Stomach (tissue), 9 donors: ENCODE data around the gene ECSCR. TPM values are rescaled to one million over a fixed set of nuclear protein-coding genes. Genes with fewer than 3 reads are reported as not detected.
A peak's percentile ranks its signal among the peaks of the same experiment; 100 is the strongest.
"Not testable (repeated sequence)": the region's sequence is repeated elsewhere in the genome, so short reads cannot be mapped to it uniquely, and the experiment has no call there.

ENCODE experiments used
- DNase-seq, 2 donors: peaks; one replicate each; pipeline versions ENCODE4 v3.0.0 to v3.0.0-alpha.2; 2013 to 2019
- H3K27ac ChIP-seq, 5 donors: fragments of 200-600 bp in 4 of 5; sonication (generic) in 4 of 5; one replicate each; pipeline ENCODE4 v1.5.1; 2013 to 2019; ENCODE audit warnings: mild to moderate bottlenecking in 1 of 5, moderate library complexity in 1 of 5
- H3K27me3 ChIP-seq, 3 donors: fragments of 200-600 bp; sonication (generic); one replicate each; pipeline ENCODE4 v1.5.1; 2017 to 2019; ENCODE audit warnings: mixed run types in 1 of 3
- H3K36me3 ChIP-seq, 4 donors: fragments of 200-600 bp; sonication (generic); 1 replicate in 3 of 4; 2 replicates in 1 of 4; pipeline ENCODE4 v1.5.1; 2016 to 2019
- H3K4me1 ChIP-seq, 4 donors: fragments of 200-600 bp; sonication (generic); one replicate each; pipeline ENCODE4 v1.5.1; 2016 to 2019
- H3K4me3 ChIP-seq, 4 donors: fragments of 200-600 bp; sonication (generic) in 3 of 4; one replicate each; pipeline ENCODE4 v1.5.1; 2016 to 2019; ENCODE audit warnings: mild to moderate bottlenecking in 1 of 4
- H3K9me3 ChIP-seq, 4 donors: fragments of 200-600 bp; sonication (generic); one replicate each; pipeline ENCODE4 v1.5.1; 2016 to 2019
- EP300 ChIP-seq: sonication (generic); formaldehyde crosslinking; IDR thresholded peaks from one replicate; pipeline ENCODE4 v1.6.1; 2017; ENCODE audit warnings: antibody characterized with exemption
- POLR2A ChIP-seq, 4 donors: fragments of 450-650 bp; IDR thresholded peaks; one replicate each; pipeline ENCODE4 v1.6.1; 2016; ENCODE audit warnings: antibody characterized with exemption in 4 of 4, control low read depth in 2 of 4, mild to moderate bottlenecking in 1 of 4, moderate library complexity in 1 of 4
- POLR2AphosphoS5 ChIP-seq, 3 donors: sonication (generic); formaldehyde crosslinking; IDR thresholded peaks; one replicate each; pipeline ENCODE4 v1.6.1; 2016; ENCODE audit warnings: antibody characterized with exemption in 3 of 3
- WGBS, 5 donors: extraction: QIAGEN DNeasy Blood & Tissue Kit in 3 of 5; methylation state at CpG; one replicate each; pipeline versions ENCODE4 v1.1.5 to v1.1.7; 2013 to 2018; 5-methylcytosine and 5-hydroxymethylcytosine counted together
- intact Hi-C: fragments of 100-400 bp; cut with DNase I; formaldehyde crosslinking; loops from one replicate; pipeline ENCODE4 v1.15.1; 2023; ENCODE audit warnings: low total_unique reads
- polyA plus RNA-seq, 3 donors: library from polyadenylated mRNA; stranded (reverse); fragments of 200-250 nt; gene quantifications; one replicate each; pipeline ENCODE4 v1.2.3, GENCODE V29; 2013
- total RNA-seq, 5 donors: library from RNA; depleted of rRNA; stranded (reverse); fragments of >200 nt; gene quantifications; one replicate each; pipeline versions ENCODE4 v1.1.0 to v1.2.3, GENCODE V29; 2014 to 2016
- TF ChIP-seq, protein P1 (sequence below), 7 experiments: fragments of 450-650 bp in 4 of 7; fragments of 200-600 bp in 3 of 7; sonication (generic) in 3 of 7; IDR thresholded peaks; one replicate each; pipeline ENCODE4 v1.5.1; 2016 to 2019; ENCODE audit warnings: antibody characterized with exemption in 7 of 7, control low read depth in 2 of 7, mild to moderate bottlenecking in 1 of 7
- donor health status: healthy with polysubstance abuse.
- donor health status: Bipolar disorder and iron deficiency.
- donor health status: healthy.

Gene ECSCR
- total and polyA plus RNA-seq, 8 donors = 5.4 to 15.2 (median 8.6) TPM; not detected in 2

DNA sequence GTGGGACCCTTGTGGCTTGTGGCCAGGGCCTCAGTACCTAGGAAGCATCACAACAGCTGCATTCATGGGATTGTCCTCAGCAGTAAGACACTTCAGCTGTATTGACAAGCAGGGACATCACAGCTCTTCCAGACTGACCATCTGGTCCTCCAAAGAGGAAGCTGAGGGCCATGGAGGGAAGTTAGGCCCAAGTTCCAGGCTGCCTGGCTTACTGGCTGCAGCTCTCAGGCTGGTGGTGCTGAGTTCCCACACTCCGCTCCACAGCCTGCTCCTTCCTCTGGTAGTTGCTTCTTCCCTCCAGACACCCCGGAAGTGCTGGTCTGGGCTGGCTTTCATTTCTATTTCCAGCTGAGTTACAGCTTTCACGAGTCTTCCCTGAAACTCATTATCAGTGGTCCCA is 25.7 kb upstream of the ECSCR start:
- intact Hi-C loops = no loop called here
- Histone ChIP-seq H3K4me3 (no peak overlapping the region), H3K27ac (peak overlapping the region in 2 of 5 donors; percentile 22 to 71), H3K4me1 (peaks cover 0 to 20% (median 3%) of the 10 kb centered on the region in 4 donors), H3K9me3 (no peaks in the 10 kb centered on the region), H3K27me3 (no peaks in the 10 kb centered on the region), H3K36me3 (no peaks in the 10 kb centered on the region)
- TF ChIP-seq POLR2AphosphoS5 (IDR thresholded peaks at IDR 0.05) (no peak), EP300 (no peak), POLR2A (IDR thresholded peaks at IDR 0.05) (no peak)
- TF ChIP-seq, protein P1, sequence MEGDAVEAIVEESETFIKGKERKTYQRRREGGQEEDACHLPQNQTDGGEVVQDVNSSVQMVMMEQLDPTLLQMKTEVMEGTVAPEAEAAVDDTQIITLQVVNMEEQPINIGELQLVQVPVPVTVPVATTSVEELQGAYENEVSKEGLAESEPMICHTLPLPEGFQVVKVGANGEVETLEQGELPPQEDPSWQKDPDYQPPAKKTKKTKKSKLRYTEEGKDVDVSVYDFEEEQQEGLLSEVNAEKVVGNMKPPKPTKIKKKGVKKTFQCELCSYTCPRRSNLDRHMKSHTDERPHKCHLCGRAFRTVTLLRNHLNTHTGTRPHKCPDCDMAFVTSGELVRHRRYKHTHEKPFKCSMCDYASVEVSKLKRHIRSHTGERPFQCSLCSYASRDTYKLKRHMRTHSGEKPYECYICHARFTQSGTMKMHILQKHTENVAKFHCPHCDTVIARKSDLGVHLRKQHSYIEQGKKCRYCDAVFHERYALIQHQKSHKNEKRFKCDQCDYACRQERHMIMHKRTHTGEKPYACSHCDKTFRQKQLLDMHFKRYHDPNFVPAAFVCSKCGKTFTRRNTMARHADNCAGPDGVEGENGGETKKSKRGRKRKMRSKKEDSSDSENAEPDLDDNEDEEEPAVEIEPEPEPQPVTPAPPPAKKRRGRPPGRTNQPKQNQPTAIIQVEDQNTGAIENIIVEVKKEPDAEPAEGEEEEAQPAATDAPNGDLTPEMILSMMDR (IDR thresholded peaks at IDR 0.05) = no peak
- no peak for DNase-seq
- 72 to 79% (median 74%) methylated on average over 3 of the region's 3 CpGs for WGBS, 5 donors

GRCh38 chr5:139486201-139486600 is 23.7 kb upstream of the ECSCR start:
- no peak overlapping the region for H3K27ac ChIP-seq
- H3K9me3 ChIP-seq = no peaks in the 10 kb centered on the region
- no peak overlapping the region for H3K4me3 ChIP-seq
- DNase-seq = no peak
- TF ChIP-seq POLR2AphosphoS5 (IDR thresholded peaks at IDR 0.05) = no peak
- TF ChIP-seq, protein P1 (IDR thresholded peaks at IDR 0.05) = no peak
- no peak for TF ChIP-seq POLR2A (IDR thresholded peaks at IDR 0.05)
- no peak for TF ChIP-seq EP300
- WGBS, 5 donors = 41 to 86% (median 70%) methylated on average over 2 to 7 of the region's 7 CpGs
- H3K27me3 ChIP-seq = no peaks in the 10 kb centered on the region
- intact Hi-C loops = no loop called here
- H3K36me3 ChIP-seq = no peaks in the 10 kb centered on the region
- peaks cover 9 to 30% (median 19%) of the 10 kb centered on the region in 4 donors for H3K4me1 ChIP-seq

- Histone ChIP-seq H3K4me3 (peak overlapping the region in 3 of 4 donors; percentile 39 to 52 (median 49)), H3K4me1 (peaks cover 9 to 52% (median 32%) of the 10 kb centered on the region in 4 donors), H3K27ac (peak overlapping the region; percentile 59 to 93 (median 91)), H3K36me3 (peaks cover 3 to 11% (median 10%) of the 10 kb centered on the region in 4 donors)
- DNase-seq, intact Hi-C loops, H3K9me3 ChIP-seq, H3K27me3 ChIP-seq: not testable (repeated sequence)
- WGBS, 5 donors = 66 to 74% (median 69%) methylated on average over 6 of the region's 6 CpGs
These were observed 20.3 kb upstream of the ECSCR start for GRCh38 chr5:139482890-139483208.

DNA sequence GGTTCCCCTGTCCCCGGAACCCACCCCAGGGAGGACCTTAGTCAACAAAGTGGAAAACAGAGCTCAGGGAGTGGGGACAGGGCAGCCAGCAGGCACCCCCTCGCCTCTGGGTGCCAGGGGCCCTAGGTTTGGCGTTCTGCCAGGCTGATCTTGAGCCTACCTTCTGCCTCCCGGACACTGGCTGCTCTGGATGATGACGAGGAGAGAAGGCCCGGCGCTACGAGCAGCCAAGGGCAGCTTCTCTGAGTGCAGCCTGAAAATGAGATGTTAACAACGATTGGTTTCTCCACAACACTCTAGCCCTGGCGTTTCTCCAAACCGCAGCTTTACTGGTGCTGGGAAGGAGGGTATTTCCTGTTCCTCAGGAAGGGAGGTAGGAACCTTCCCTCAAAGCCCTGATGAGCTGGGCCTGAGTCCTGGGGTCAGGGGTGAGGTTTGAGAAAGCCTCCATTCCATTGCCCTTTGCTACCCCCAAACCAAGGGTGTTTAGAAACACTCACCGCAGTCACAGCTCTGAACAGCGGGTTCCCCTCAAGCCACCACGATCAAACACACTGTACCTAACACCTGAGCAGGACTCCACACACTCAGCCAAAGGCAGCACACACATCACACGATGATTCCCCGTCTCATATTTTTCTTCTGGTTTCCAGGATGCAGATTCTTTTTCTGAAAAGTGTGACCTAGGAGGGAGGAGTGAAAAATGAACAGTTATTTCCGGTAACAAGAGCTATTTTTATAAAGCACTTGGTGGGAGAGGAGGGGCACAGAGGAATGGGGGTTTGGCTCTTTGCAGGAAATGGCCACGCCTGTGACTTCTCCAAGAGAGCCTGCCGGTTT is 19.7 kb upstream of the ECSCR start, which contains the start of gene STING1:
STING1 (minus strand) TSS at position 709 of the 840 bp plus-strand sequence. CDS start 1,054 bp downstream, outside the sequence.
- peak within 1 kb of the TSS; percentile 39 to 52 (median 48) for H3K4me3 ChIP-seq
- 11 to 15% (median 13%) methylated on average over 18 to 19 of the region's 19 CpGs for WGBS, 5 donors
- no peaks in the 10 kb centered on the region for H3K27me3 ChIP-seq

More for the DNA sequence above, 19.7 kb upstream of the ECSCR start, which contains the start of gene STING1:
- peak; percentile 85 to 93 for DNase-seq
- no peak for TF ChIP-seq EP300
- TF ChIP-seq, protein P1 (IDR thresholded peaks at IDR 0.05) = no peak
- TF ChIP-seq POLR2A (IDR thresholded peaks at IDR 0.05) = no peak
- peak in 2 of 3 donors; percentile 44 to 67 for TF ChIP-seq POLR2AphosphoS5 (IDR thresholded peaks at IDR 0.05)
- Histone ChIP-seq H3K27ac (peak within 1 kb of the TSS; percentile 70 to 93 (median 91)), H3K9me3 (no peaks in the 10 kb centered on the region), H3K4me1 (peaks cover 9 to 52% (median 32%) of the 10 kb centered on the region in 4 donors), H3K36me3 (peaks cover 4 to 16% (median 15%) of the 10 kb centered on the region in 4 donors)
- intact Hi-C loops = no loop called here
